Erythroblast (primary cell): Measurements from ENCODE around the gene SLC38A1.

Experiments used
- GATA1 ChIP-seq: IDR thresholded peaks from 2 replicates; pipeline ENCODE4 v1.6.1; 2011; ENCODE audit warnings: low read depth, mild to moderate bottlenecking, control low read depth, low read length, moderate library complexity
- POLR2A ChIP-seq: IDR thresholded peaks from 2 replicates; pipeline ENCODE4 v1.6.1; 2011; ENCODE audit warnings: mild to moderate bottlenecking, low read length

DNA sequence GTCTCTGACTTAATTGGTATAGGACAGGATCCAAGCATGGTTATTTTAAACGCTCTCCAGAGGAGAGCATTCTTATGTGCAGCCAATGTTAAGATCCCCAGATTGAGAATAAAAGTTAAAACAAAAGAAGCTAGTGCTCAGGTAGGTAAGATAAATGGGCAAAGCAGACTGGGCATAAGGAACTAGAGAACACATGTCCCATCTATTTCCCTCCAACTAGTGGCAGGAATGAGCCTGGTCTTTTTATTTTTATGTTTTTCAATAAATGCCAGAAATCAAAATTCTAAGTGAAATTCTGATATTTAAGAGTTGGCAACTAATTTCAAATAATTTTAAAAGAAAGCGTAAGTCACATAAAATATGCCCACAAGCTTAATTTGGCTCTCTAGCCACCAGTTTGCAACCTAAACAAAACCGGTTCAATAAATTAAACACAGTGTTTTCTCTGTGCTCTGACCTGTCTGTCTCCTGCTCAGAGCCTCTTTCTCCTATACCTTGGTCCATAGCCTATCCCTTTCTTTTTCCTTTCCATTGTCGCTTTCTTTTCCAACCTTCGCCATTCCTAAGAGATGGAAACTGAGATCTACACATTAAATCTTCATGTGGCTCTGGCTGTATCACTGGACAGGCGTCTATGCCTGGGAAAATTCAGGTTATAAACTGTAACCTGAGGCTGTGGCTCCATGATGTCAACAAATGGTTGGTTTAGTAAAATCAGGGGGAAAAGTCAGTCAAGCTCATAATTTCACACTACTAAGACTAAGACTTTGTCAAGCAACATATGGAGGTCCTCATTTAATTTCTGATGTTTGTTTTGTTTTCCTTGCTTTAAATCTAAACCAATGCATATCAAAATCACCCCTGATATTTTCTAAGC is 5.5 kb downstream of the SLC38A1 start:
- TF ChIP-seq POLR2A (no peak), GATA1 (no peak)
